Neuronal stem cell (in vitro differentiated cells): ENCODE measurements around the gene RGS6.

Experiments
- DNase-seq: peaks from one replicate; pipeline ENCODE4 v3.0.0-alpha.2; 2013; ENCODE audit warnings: low spot score
- H2AFZ ChIP-seq: one replicate; pipeline ENCODE4 v1.6.1; 2013; ENCODE audit warnings: mild to moderate bottlenecking, low read length, inconsistent platforms
- H2AK5ac ChIP-seq: 2 replicates; pipeline ENCODE4 v1.6.1; 2013; ENCODE audit warnings: low read depth, mild to moderate bottlenecking, inconsistent platforms, low read length, moderate library complexity, mixed read lengths
- H2BK120ac ChIP-seq: 2 replicates; pipeline ENCODE4 v1.6.1; 2013; ENCODE audit warnings: low read depth, mild to moderate bottlenecking, inconsistent platforms, low read length, moderate library complexity, mixed read lengths
- H2BK12ac ChIP-seq: one replicate; pipeline ENCODE4 v1.6.1; 2013; ENCODE audit warnings: low read length, inconsistent platforms
- H2BK15ac ChIP-seq: 2 replicates; pipeline ENCODE4 v1.6.1; 2013; ENCODE audit warnings: mild to moderate bottlenecking, low read length, inconsistent platforms, mixed read lengths
- H2BK5ac ChIP-seq: one replicate; pipeline ENCODE4 v1.6.1; 2013; ENCODE audit warnings: inconsistent platforms, mild to moderate bottlenecking, low read length, moderate library complexity
- H3K14ac ChIP-seq: one replicate; pipeline ENCODE4 v1.6.1; 2013; ENCODE audit warnings: low read length, inconsistent platforms
- H3K18ac ChIP-seq: 2 replicates; pipeline ENCODE4 v1.6.1; 2013; ENCODE audit warnings: low read length, inconsistent platforms
- H3K23ac ChIP-seq: 2 replicates; pipeline ENCODE4 v1.6.1; 2013; ENCODE audit warnings: low read depth, mild to moderate bottlenecking, mixed read lengths, low read length, inconsistent platforms; ENCODE audit not compliant: poor library complexity
- H3K27ac ChIP-seq: replicated peaks from 3 replicates; pipeline ENCODE4 v1.5.1; 2013; ENCODE audit warnings: low read length, inconsistent platforms
- H3K27me3 ChIP-seq, 3 experiments: 2 replicates each; pipeline ENCODE4 v1.6.1; 2013; ENCODE audit warnings: low read length in 3 of 3, mild to moderate bottlenecking in 2 of 3, inconsistent platforms in 1 of 3, low read depth in 1 of 3, mixed read lengths in 1 of 3, moderate library complexity in 1 of 3; ENCODE audit not compliant: control insufficient read depth in 3 of 3, insufficient read depth in 3 of 3
- H3K36me3 ChIP-seq, 2 donors: replicated peaks in 1 of 2; 2 replicates each; pipeline ENCODE4 v1.6.1; 2013; ENCODE audit warnings: low read length in 2 of 2; ENCODE audit not compliant: control insufficient read depth in 2 of 2, insufficient read depth in 2 of 2
- H3K4ac ChIP-seq: 2 replicates; pipeline ENCODE4 v1.6.1; 2013; ENCODE audit warnings: inconsistent platforms, mild to moderate bottlenecking, low read length, moderate library complexity
- H3K4me1 ChIP-seq, 2 donors: 1 replicate in 1 of 2; 2 replicates in 1 of 2; pipeline ENCODE4 v1.6.1; 2013; ENCODE audit warnings: low read length in 2 of 2, low read depth in 1 of 2; ENCODE audit not compliant: control insufficient read depth in 2 of 2, insufficient read depth in 1 of 2
- H3K4me2 ChIP-seq: one replicate; pipeline ENCODE4 v1.6.1; 2013; ENCODE audit warnings: mild to moderate bottlenecking, low read length, inconsistent platforms; ENCODE audit not compliant: insufficient read depth, poor library complexity, severe bottlenecking
- H3K4me3 ChIP-seq, 2 donors: 2 replicates each; pipeline ENCODE4 v1.5.1; 2013; ENCODE audit warnings: low read length in 2 of 2, mild to moderate bottlenecking in 2 of 2, inconsistent platforms in 1 of 2, moderate library complexity in 1 of 2
- H3K79me1 ChIP-seq: one replicate; pipeline ENCODE4 v1.6.1; 2013; ENCODE audit warnings: low read depth, mild to moderate bottlenecking, inconsistent platforms, low read length, moderate library complexity
- H3K9ac ChIP-seq: one replicate; pipeline ENCODE4 v1.6.1; 2013; ENCODE audit warnings: mild to moderate bottlenecking, low read depth, low read length, inconsistent platforms; ENCODE audit not compliant: poor library complexity
- H3K9me3 ChIP-seq, 2 donors: replicated peaks in 1 of 2; 2 replicates each; pipeline versions ENCODE3 to v1.6.1; 2013; ENCODE audit warnings: low read length in 2 of 2, mild to moderate bottlenecking in 2 of 2, inconsistent platforms in 1 of 2, low read depth in 1 of 2, mixed read lengths in 1 of 2, moderate library complexity in 1 of 2; ENCODE audit not compliant: control insufficient read depth in 2 of 2, insufficient read depth in 1 of 2
- H4K8ac ChIP-seq: one replicate; pipeline ENCODE4 v1.6.1; 2013; ENCODE audit warnings: low read depth, mild to moderate bottlenecking, inconsistent platforms, low read length, moderate library complexity
- H4K91ac ChIP-seq: one replicate; pipeline ENCODE4 v1.6.1; 2013; ENCODE audit warnings: low read length, low read depth, mild to moderate bottlenecking, inconsistent platforms; ENCODE audit not compliant: poor library complexity
- WGBS, 2 donors: extraction: QIAGEN DNeasy Blood & Tissue Kit; methylation state at CpG; one replicate each; pipeline ENCODE4 v1.1.7; 2013; ENCODE audit warnings: missing lambda C conversion rate in 2 of 2, mixed read lengths in 1 of 2; ENCODE audit not compliant: insufficient read length in 2 of 2, insufficient replicate concordance in 1 of 2; ENCODE audit errors: extremely low coverage in 2 of 2; 5-methylcytosine and 5-hydroxymethylcytosine counted together

RGS6 gene

GRCh38 chr14:72099566-72099965 lies 167.3 kb downstream of the RGS6 start:
- Histone ChIP-seq H3K4me3 (no peak overlapping the region), H4K8ac (no peak overlapping the region), H2AK5ac (no peak overlapping the region), H2BK5ac (no peak overlapping the region), H2BK15ac (no peak overlapping the region), H2AFZ (no peak overlapping the region), H3K4me2 (no peak overlapping the region), H3K27me3 (no peaks in the 10 kb centered on the region), H4K91ac (no peak overlapping the region), H3K18ac (no peak overlapping the region), H3K4me1 (peaks cover 0 to 11% of the 10 kb centered on the region in 2 donors), H2BK120ac (no peak overlapping the region), H3K9ac (no peak overlapping the region), H3K9me3 (peaks cover 0 to 3% of the 10 kb centered on the region in 2 donors), H3K4ac (no peak overlapping the region), H3K27ac (no peak overlapping the region), H3K79me1 (no peaks in the 10 kb centered on the region), H3K36me3 (no peaks in the 10 kb centered on the region), H3K14ac (no peak overlapping the region), H3K23ac (no peak overlapping the region), H2BK12ac (no peak overlapping the region)
- no CpG with 5 or more reads among the region's 3 CpGs for WGBS, 2 donors
- no peak for DNase-seq

- no peak overlapping the region for H2BK120ac ChIP-seq
- H2BK15ac ChIP-seq = no peak overlapping the region
- no peak overlapping the region for H3K4ac ChIP-seq
- H4K91ac ChIP-seq = no peak overlapping the region
- H2AK5ac ChIP-seq = no peak overlapping the region
- H3K4me3 ChIP-seq = no peak overlapping the region
- WGBS, 2 donors = no CpG with 5 or more reads among the region's 12 CpGs
- no peak overlapping the region for H3K9ac ChIP-seq
- peak; percentile 15 for DNase-seq
- no peak overlapping the region for H4K8ac ChIP-seq
- no peaks in the 10 kb centered on the region for H3K4me1 ChIP-seq
- H3K9me3 ChIP-seq = no peaks in the 10 kb centered on the region
- H3K27ac ChIP-seq = no peak overlapping the region
- H3K23ac ChIP-seq = no peak overlapping the region
- no peak overlapping the region for H2BK5ac ChIP-seq
- no peak overlapping the region for H3K14ac ChIP-seq
- H3K36me3 ChIP-seq = no peaks in the 10 kb centered on the region
- H3K4me2 ChIP-seq = no peak overlapping the region
- H3K79me1 ChIP-seq = no peaks in the 10 kb centered on the region
- H3K18ac ChIP-seq = no peak overlapping the region
- no peak overlapping the region for H2BK12ac ChIP-seq
- no peak overlapping the region for H2AFZ ChIP-seq
- H3K27me3 ChIP-seq = peaks cover 0 to 3% (median 0%) of the 10 kb centered on the region in 3 experiments
Measured at GRCh38 chr14:72104011-72104613, 171.9 kb downstream of the RGS6 start.

- no peak overlapping the region for H3K18ac ChIP-seq
- no peak overlapping the region for H3K9ac ChIP-seq
- H4K91ac ChIP-seq = no peak overlapping the region
- no peaks in the 10 kb centered on the region for H3K79me1 ChIP-seq
- H4K8ac ChIP-seq = no peak overlapping the region
- no peak overlapping the region for H2BK15ac ChIP-seq
- no peak overlapping the region for H2BK120ac ChIP-seq
- no peaks in the 10 kb centered on the region for H3K36me3 ChIP-seq
- H3K4me2 ChIP-seq = no peak overlapping the region
- no peak overlapping the region for H2AK5ac ChIP-seq
- H2BK5ac ChIP-seq = no peak overlapping the region
- no peaks in the 10 kb centered on the region for H3K9me3 ChIP-seq
- H2BK12ac ChIP-seq = no peak overlapping the region
- H3K27ac ChIP-seq = no peak overlapping the region
- no CpG with 5 or more reads among the region's 7 CpGs for WGBS, 2 donors
- H3K4ac ChIP-seq = no peak overlapping the region
- no peak overlapping the region for H3K4me3 ChIP-seq
- no peak overlapping the region for H2AFZ ChIP-seq
- no peak overlapping the region for H3K23ac ChIP-seq
- no peak overlapping the region for H3K14ac ChIP-seq
- peaks cover 0 to 6% (median 0%) of the 10 kb centered on the region in 3 experiments for H3K27me3 ChIP-seq
- no peak for DNase-seq
- peaks cover 0 to 3% of the 10 kb centered on the region in 2 donors for H3K4me1 ChIP-seq
Measured at GRCh38 chr14:72111911-72112310, 179.7 kb downstream of the RGS6 start.

GRCh38 chr14:72118841-72119240 lies 186.6 kb downstream of the RGS6 start:
- H3K18ac ChIP-seq = no peak overlapping the region
- no peak overlapping the region for H3K27ac ChIP-seq
- H3K9me3 ChIP-seq = no peaks in the 10 kb centered on the region
- no peak overlapping the region for H2AFZ ChIP-seq
- no peak overlapping the region for H3K14ac ChIP-seq
- no peak overlapping the region for H4K91ac ChIP-seq
- H3K4ac ChIP-seq = no peak overlapping the region
- H4K8ac ChIP-seq = no peak overlapping the region
- H2BK12ac ChIP-seq = no peak overlapping the region
- H3K4me2 ChIP-seq = no peak overlapping the region
- H2BK5ac ChIP-seq = no peak overlapping the region
- no peak overlapping the region for H2BK15ac ChIP-seq
- no peak overlapping the region for H3K4me3 ChIP-seq
- WGBS, 2 donors = 100% methylated on average over 2 of the region's 3 CpGs
- H3K4me1 ChIP-seq = peaks cover 0 to 4% of the 10 kb centered on the region in 2 donors
- H2BK120ac ChIP-seq = no peak overlapping the region
- DNase-seq = no peak
- H3K36me3 ChIP-seq = no peaks in the 10 kb centered on the region
- no peaks in the 10 kb centered on the region for H3K79me1 ChIP-seq
- peaks cover 0 to 3% (median 0%) of the 10 kb centered on the region in 3 experiments for H3K27me3 ChIP-seq
- no peak overlapping the region for H2AK5ac ChIP-seq
- no peak overlapping the region for H3K23ac ChIP-seq
- H3K9ac ChIP-seq = no peak overlapping the region
